GM23338 (cell line): Measurements from ENCODE around the gene TBC1D10B.
"Not testable (repeated sequence)": the region's sequence is repeated elsewhere in the genome, so short reads cannot be mapped to it uniquely, and the experiment has no call there.

Experiments used
- CREB1 ChIP-seq: fragments of 250-450 bp; sonication (Bioruptor Pico); IDR thresholded peaks from 2 replicates; pipeline ENCODE4 v1.5.0; 2020; ENCODE audit warnings: low read depth, mild to moderate bottlenecking, moderate library complexity
- EZH2 ChIP-seq: fragments of 200-600 bp; sonication (generic); IDR thresholded peaks from one replicate; pipeline ENCODE4 v1.8.0; 2017; ENCODE audit warnings: antibody characterized with exemption, mild to moderate bottlenecking, low read depth; ENCODE audit not compliant: unreplicated experiment
- EZH2phosphoT487 ChIP-seq: fragments of 200-600 bp; sonication (generic); IDR thresholded peaks from one replicate; pipeline ENCODE4 v1.8.1; 2018; ENCODE audit warnings: antibody characterized with exemption; ENCODE audit not compliant: unreplicated experiment
- JUNB ChIP-seq: IDR thresholded peaks from one replicate; pipeline ENCODE4 v1.6.1; 2016; ENCODE audit warnings: antibody characterized with exemption; ENCODE audit not compliant: unreplicated experiment
- NANOG ChIP-seq: IDR thresholded peaks from 2 replicates; pipeline ENCODE4 v1.6.1; 2016; ENCODE audit warnings: antibody characterized with exemption, borderline replicate concordance
- POLR2AphosphoS5 ChIP-seq: IDR thresholded peaks from 2 replicates; pipeline ENCODE4 v1.6.1; 2016; ENCODE audit warnings: antibody characterized with exemption, low read depth
- STAT1 ChIP-seq: IDR thresholded peaks from one replicate; pipeline ENCODE4 v1.6.1; 2016; ENCODE audit warnings: antibody characterized with exemption; ENCODE audit not compliant: unreplicated experiment
- ZNF331 ChIP-seq: fragments of 250-450 bp; sonication (Bioruptor Pico); IDR thresholded peaks from 2 replicates; pipeline ENCODE4 v1.5.0; 2020; ENCODE audit warnings: low read depth, mild to moderate bottlenecking, moderate library complexity
- TF ChIP-seq, protein P1 (sequence below), 2 experiments: fragments of 200-600 bp in 1 of 2; sonication (generic) in 1 of 2; conservative IDR thresholded peaks; 2 replicates each; pipeline versions ENCODE4 v1.5.1 to v1.6.1; 2016 to 2017; ENCODE audit warnings: antibody characterized with exemption in 2 of 2, low read depth in 2 of 2, mild to moderate bottlenecking in 2 of 2, moderate library complexity in 1 of 2
- TF ChIP-seq, protein P2 (sequence below): IDR thresholded peaks from 2 replicates; pipeline ENCODE4 v1.6.1; 2016; ENCODE audit warnings: antibody characterized with exemption

DNA sequence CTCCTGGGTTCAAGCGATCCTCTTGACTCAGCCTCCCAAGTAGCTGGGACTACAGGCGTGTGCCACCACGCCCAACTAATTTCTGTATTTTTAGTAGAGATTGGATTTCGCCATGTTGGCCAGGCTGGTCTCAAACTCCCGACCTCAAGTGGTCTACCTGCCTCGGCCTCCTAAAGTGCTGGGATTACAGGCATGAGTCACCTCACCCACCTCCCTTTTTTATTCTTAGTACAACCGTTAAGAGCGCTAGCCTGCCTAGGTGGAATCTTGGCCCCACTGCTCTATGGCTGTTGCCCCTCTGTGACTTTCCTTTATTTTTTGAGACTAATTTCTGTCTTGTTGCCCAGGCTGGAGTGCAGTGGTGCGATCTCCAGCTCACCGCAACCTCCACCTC is 32.3 kb downstream of the TBC1D10B start:
- TF ChIP-seq, protein P1, sequence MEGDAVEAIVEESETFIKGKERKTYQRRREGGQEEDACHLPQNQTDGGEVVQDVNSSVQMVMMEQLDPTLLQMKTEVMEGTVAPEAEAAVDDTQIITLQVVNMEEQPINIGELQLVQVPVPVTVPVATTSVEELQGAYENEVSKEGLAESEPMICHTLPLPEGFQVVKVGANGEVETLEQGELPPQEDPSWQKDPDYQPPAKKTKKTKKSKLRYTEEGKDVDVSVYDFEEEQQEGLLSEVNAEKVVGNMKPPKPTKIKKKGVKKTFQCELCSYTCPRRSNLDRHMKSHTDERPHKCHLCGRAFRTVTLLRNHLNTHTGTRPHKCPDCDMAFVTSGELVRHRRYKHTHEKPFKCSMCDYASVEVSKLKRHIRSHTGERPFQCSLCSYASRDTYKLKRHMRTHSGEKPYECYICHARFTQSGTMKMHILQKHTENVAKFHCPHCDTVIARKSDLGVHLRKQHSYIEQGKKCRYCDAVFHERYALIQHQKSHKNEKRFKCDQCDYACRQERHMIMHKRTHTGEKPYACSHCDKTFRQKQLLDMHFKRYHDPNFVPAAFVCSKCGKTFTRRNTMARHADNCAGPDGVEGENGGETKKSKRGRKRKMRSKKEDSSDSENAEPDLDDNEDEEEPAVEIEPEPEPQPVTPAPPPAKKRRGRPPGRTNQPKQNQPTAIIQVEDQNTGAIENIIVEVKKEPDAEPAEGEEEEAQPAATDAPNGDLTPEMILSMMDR (conservative IDR thresholded peaks at IDR 0.05; ENCODE audit: low read depth in 2 of 2): not testable (repeated sequence)
- not testable (repeated sequence) for TF ChIP-seq JUNB; POLR2AphosphoS5; STAT1; EZH2; EZH2phosphoT487; NANOG; ZNF331 (CRISPR knock-in tag); CREB1 (CRISPR knock-in tag)
- TF ChIP-seq, protein P2, sequence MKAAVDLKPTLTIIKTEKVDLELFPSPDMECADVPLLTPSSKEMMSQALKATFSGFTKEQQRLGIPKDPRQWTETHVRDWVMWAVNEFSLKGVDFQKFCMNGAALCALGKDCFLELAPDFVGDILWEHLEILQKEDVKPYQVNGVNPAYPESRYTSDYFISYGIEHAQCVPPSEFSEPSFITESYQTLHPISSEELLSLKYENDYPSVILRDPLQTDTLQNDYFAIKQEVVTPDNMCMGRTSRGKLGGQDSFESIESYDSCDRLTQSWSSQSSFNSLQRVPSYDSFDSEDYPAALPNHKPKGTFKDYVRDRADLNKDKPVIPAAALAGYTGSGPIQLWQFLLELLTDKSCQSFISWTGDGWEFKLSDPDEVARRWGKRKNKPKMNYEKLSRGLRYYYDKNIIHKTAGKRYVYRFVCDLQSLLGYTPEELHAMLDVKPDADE: not testable (repeated sequence)
